HG03175 (cell line): Measurements from ENCODE around the gene DGUOK.
"Not testable (repeated sequence)": the region's sequence is repeated elsewhere in the genome, so short reads cannot be mapped to it uniquely, and the experiment has no call there.

ENCODE experiments used
- ATAC-seq: cut with Tn5 transposase; IDR thresholded peaks from one replicate; pipeline ENCODE4 v1.9.1; 2021; ENCODE audit warnings: mild to moderate bottlenecking, moderate library complexity; ENCODE audit not compliant: unreplicated experiment

Gene DGUOK

DNA sequence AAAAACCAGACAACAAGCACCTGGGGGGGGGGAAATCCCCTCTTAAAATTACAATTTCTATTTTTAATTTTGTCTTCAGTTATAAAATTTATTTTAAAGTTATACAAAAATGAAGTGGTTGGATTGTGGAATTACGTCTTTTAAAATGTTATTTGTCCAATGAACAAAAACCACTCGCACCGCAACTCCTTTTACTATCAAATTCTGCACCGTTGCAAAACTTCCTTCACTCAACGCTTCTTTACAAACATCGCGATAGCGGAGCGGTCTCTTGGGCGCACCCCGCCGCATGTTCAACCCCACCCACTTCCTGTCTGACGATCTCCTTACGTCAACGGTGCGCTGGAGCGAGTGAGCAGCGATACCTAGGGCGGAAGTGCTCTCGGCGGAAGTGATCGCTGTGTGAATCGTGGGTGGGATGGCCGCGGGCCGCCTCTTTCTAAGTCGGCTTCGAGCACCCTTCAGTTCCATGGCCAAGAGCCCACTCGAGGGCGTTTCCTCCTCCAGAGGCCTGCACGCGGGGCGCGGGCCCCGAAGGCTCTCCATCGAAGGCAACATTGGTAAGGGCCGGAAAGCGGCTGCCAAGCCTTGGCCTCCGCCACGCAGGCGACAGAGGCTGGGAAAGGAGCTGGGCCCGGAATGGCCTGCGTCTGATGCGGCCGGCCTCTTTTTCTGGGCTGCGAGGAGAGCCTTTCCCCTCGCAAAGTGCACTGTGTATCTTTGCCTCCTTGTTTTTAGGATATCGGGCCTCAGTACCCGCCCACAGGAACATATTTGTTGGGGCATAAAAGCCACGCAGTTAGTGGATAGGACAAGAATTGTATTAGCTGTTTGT lies at the start of gene DGUOK:
TSS of gene DGUOK (plus strand) at position 388 of the 835 bp plus-strand sequence. CDS start at position 419, 31 bp downstream.
- ATAC-seq, result peak; percentile 99

DNA sequence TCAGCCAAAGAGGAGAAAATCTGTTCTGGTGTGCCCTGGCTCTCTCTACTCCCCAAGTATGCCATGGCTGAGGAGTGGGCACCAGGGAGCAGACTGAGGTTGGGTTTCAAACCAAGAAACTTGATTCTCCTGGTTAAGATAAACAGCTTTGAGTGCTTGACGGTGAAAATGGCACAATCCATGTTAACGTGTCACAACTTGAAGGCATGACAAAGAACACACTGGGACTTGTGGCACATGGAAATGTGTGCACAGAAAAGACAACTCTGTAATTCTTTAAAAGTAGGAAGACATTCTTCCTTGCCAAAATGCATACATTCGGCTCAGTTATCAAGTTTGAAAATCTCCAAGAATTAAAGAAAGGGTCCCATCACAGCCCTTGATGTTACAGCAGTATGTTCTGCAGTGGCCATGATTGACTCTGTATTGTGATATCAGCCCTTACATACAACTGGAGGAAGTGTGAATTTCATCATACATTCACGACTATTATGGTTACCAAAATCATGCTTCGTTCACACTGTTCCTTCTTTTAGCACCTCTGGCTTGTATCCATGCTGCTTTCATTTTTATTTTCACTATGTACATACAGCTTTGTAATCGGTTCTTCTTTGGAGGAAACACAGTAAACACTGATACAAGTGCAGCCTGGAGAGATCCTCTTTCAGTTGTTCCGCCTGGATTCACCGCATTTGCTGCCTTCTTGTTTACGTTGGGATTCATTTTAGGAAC lies 49.4 kb upstream of the DGUOK start:
- ATAC-seq, result no peak

DNA sequence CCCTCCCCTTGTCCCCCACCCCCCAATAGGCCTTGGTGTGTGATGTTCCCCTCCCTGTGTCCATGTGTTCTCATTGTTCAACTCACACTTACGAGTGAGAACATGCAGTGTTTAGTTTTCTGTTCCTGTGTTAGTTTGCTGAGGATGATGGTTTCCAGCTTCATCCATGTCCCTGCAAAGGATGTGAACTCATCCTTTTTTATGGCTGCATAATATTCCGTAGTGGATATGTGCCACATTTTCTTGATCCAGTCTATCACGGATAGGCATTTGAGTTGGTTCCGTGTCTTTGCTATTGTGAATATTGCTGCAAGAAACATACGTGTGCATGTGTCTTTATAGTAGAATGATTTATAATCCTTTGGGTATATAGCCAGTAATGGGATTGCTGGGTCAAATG lies 48.7 kb upstream of the DGUOK start:
- not testable (repeated sequence) for ATAC-seq

DNA sequence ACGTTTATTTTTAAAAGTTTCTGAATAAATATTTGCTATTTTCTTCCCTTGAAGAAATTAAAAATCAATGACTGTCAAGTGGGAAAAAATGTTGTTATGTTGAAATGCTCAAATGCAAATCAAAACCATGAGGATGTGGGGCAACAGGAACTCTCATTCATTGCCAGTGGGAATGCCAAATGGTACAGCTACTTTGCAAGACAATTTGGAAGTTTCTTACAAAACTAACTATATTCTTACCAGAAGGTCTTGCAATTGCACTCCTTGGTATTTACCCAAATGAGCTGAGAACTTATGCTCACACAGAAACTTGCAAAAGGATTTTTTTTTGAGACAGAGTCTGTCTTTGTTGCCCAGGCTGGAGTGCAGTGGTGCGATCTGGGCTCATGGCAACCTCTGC lies 41.3 kb upstream of the DGUOK start:
- ATAC-seq, result no peak

DNA sequence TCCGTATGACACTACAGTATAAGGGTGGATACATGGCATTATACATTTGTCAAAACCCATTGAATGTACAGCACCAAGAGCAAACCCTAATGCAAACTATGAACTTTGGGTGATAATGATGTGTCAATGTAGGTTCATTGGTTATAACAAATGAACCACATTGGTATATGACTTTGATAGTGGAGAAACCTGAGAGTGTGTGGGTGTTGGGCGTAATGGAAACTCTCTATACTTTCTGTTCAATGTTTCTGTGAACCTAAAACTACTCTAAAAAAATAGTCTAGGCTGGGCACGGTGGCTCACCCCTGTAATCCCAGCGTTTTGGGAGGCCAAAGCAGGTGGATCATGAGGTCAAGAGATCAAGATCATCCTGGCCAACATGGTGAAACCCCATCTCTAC lies 40.3 kb upstream of the DGUOK start:
- no peak for ATAC-seq

DNA sequence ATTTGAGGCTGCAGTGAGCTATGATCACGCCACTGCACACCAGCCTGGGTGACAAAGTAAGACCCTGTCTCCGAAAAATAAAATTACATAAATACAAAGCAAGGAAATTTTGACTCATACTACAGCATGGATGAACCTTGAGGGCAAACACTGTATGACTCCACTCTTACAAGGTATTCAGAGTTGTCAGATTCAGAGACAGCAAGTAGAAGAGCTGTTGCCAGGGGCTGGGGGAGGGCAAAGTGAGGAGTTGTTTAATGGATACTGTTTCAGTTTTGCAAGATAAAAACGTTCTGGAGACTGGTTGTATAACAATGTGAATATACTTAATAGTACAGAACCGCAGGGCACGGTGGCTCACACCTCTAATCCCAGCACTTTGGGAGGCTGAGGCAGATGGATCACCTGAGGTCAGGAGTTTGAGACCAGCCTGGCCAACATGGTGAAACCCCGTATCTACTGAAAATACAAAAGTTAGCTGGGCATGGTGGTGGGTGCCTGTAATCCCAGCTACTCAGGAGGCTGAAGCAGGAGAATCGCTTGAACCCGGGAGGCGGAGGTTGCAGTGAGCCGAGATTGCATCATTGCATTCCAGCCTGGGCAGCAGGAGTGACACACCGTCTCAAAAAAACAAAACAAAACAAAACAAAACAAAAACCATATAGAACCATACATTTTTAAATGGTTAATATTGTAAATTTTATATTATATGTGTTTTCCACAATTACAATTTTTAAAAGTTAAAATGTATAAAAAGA lies 38.9 kb upstream of the DGUOK start:
- ATAC-seq, result not testable (repeated sequence)

DNA sequence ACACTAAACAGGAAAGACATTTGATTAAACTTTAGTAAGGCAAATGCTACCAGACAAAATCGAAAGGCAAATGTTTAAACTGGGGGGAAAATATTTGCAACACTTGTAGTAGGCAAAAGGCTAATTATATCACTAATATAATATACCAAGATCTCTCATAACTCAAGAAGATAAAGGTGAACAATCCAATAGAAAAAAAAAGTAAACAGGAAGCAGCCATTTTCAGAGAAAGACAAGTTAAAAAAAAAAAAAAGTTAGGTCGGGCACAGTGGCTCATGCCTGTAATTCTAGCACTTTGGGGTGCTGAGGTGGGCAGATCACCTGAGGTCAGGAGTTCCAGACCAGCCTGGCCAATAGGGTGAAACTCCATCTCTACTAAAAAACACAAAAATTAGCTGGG lies 38.3 kb upstream of the DGUOK start:
- ATAC-seq, result no peak

DNA sequence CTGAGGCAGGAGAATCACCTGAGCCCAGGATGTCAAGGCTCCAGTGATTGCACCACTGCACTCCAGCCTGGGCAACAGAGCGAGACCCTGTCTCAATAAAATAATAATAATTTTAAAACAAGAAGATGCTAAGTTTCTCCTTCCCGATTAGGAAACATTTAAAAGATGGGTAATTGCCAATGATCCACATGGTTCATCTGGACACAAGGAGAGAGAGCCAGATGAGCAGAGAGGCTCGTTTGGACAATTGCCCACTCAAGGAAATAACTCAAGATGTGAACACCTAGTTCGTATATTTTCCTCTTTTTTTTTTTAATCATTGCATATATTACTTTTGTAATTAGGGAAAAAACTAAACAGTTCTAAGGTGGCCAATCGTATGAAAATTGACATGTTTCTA lies 37.5 kb upstream of the DGUOK start:
- ATAC-seq, result no peak

DNA sequence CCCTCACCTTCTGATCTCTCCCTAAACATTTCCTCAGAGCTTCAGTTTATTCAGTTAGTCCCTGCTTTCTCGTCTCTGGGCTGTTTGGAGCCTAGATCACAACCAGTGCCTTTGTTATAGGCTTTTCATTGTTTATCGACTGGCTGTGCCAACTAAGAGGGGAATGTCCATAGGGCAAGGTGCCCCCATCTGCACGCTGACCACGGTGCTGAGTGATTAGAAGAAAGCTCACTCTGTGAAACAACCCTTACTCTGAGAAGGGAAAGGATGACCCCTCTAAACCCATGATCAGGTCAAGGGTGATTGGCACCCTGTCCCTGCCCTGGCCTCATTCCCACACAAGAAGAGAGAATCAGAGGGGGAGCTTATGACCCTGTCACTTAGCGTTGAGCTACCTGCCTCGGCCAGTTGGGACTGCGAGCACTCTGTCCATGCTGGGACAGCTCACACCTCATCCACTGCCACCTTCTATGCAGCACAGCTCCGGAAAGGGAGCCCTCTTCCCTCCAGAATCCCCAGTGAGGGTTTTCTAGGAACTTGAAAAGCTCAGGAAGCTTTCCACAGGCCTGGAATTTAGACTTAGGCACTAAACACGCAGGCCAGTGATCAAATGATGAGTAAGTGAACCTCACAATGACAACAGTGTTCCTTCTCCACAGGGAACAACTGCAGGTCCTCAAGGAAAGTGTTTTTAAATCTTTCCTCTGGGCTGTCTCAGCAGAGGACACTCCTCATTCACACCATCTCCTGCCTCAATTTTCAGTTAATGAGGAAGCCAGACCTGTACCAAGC lies 36.2 kb upstream of the DGUOK start:
- ATAC-seq, result no peak

DNA sequence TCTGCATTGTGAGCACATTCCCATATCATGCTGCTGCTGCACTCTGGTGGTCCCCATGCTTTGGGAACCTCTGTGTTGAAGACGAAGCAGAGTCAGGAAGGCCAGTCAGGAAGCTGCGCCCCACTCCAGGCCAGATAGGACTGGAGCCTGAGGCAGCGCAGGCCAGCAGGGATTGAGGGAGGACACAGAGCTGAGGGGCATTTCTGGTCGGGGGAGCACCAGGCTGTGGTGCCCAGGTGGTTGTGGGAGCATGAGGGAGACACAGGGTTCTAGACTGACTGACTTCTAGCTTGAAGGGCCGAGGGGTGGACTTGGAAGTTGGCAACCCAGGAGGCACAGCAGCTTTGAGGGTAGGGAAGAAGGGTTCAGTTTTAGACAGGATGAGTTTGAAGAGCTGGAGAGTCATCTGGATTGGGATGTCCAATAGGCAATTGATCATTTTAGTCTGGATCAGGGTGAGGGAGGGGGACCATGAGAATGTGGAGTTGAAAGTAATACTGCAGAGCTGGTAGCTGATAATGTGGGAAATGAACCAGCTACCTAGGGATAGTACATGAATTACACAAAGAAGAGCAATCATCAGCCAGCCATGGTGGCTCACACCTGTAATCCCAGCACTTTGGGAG lies 35.3 kb upstream of the DGUOK start:
- no peak for ATAC-seq

DNA sequence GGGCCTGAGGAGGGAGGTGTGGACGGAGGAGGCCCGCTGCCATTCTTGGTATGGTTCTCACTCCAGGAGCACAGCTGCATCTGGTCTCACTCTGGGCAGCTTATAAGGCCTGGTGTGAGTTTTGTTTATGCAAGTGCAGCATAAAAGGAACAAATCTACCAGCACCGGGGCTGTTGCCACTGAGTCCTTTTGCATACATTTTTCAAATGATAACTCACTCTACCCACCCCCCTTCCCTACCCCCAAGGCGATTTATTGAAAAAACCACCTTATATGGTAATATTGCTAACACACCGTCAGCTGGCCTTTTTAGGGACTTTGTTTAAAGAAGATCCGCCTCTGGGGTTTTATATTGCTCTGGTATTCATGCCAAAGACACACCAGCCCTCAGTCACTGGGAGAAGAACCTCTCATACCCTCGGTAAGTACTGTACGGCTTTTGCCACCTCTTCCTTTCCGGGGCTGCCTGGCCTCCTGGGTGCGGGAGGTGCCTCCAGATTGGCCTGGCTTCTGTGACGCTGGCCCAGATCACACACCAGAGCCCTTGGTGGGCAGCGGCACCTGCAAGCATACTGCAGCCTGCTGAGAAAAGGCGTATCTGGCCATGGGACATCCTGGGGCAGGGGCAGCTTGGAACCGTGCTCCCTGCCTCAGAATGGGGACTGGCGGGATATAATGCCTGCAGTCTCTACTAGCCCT lies 33.9 kb upstream of the DGUOK start, which contains the start of gene ACTG2:
TSS of gene ACTG2 (plus strand) at position 378 of the 699 bp plus-strand sequence. CDS start 8,304 bp downstream, outside the sequence.
- ATAC-seq, result no peak

DNA sequence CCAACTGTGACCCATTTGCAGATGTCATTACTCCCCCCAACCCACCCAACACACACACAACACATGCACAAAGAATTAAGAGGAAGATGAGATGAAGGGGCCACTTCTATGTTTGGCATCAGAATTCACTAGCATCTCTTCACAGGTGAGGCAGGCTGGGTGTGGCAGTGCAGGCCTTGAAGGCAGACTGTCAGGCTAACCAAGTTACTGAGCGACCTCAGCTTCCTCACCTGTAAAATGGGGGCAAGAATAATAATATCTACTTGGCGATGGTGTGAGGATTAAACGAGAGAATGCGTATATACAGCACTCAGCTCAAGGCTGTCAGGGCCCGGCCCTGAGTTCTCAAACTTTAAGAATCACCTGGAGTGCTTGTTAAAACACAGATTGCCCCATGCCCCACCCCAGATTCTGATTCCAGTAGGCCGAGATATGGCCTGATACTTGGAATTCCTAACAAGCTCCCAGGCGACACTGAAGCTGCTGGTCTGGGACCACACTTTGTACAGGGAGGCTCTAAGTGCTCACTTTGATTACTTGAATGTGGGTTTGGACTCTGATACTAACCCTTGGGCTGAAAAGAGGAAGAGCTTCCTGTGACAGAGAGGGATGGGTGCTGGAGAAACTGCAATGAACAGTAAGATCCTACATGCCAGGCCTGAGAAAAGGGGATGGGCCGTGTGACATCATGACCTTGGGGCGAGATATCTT lies 32.8 kb upstream of the DGUOK start:
- ATAC-seq, result no peak

DNA sequence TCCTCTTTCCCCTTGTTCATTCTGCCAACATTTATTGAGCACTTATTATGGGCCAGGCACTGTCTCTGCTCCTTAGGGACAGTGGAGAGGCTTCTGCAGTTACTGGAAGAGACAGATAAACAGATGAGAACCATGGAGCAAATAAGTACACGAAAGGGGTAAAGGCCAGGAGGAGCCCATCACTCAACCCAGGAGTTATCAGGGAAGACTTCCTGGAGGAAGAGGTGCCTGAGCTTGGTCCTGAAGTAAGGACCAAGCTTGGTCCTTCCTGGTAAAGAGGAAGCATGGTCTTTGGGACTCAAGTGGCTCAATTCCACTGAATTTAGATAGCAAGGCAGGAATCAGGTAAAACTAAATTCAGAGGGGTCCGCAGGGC lies 32.2 kb upstream of the DGUOK start:
- ATAC-seq, result no peak

DNA sequence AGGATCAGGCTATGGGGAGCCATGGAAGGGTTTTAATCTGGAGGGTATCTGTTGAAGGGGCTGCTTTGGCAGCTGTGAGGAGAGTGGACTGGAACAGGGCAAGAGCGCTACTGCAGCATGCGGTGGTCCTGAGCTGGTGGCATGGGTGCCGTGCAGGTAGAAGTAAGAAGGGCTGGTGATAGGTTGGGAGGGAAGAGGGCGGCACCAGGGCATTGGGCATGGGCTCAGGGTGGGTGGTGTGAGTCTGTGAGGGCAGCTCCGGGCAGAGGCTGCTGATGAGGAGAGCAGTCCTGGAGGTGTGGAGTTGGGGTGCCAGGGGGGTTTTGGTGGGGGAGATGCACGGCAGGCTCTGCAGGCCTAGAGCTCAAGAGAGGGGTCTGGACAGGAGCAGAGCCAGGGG lies 31.8 kb upstream of the DGUOK start:
- ATAC-seq, result no peak

DNA sequence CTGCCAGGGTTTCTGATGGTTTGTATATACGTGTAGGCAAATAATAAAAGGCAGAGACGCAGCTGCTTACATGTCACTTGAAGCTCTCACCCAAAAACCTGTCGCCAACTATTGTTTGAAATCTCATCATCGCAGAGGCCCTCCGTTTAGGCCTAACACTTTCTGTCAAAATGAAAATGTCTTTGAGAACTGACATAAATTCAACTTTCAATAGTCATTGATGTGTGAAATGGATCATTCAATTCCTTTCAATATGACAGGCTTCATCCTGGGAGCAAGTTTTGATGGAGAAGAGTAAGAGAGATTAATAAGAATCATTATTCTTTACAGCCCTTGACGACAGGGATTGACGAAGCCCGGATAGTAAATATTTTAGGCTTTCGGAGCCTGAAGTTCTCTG lies 31.2 kb upstream of the DGUOK start:
- no peak for ATAC-seq

DNA sequence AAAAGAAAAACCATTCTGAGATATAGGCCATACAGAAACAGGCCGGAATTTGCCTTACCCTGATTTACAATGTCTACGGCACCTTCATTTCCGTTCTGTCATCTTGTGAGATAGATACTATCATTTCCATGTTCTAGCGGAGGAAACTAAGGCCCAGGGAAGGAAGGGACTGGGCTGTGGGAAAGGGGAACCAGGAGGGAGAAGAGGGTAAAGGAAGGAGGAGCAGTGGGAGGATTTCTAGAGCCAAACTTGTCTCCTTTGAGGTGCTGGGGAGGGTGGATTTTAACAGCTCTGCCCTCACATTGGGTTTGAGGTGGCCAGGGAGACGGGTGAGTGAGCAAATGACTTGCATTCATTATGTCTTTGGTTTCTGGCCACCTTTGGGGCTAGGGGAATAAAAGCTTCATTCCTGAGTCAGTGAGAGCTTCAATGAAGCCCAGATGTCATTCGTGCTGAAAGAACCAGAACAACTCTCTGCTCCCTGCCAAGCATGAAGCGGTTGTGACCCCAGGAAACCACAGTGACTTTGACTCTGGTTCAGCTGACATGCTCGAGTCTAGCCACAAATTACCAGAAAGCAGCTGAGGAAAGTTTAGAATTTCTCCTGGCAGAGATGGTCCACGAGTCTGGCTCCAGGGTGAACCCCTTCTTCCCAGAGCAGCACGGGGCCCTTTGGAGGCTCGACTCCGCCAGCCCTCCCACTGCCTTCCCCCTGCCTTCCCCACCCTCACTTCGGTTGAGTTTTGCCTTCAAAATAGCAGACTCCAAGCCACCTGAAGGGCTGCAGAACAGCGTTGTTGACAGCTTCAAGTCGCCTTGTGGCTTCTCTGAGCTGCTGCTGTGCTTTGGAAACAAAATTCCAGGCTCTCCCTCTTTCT lies 30.1 kb upstream of the DGUOK start:
- no peak for ATAC-seq

DNA sequence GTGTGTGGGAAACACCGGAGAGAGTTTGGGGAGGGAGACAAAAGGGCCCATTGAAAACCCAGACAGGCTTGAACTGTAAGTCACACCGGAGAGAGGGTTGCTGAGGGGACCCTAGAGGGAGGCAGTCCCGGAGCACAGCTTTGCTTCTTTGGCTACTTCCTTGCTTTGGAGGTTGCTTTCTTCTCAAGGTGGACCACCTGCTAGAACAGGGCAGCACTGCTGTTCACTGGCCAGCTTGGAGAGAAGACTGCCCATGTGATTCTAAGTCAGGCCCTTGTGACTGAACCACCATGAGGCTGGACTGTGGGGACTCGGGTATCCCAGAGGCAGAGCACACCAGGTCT lies 29.5 kb upstream of the DGUOK start:
- ATAC-seq, result no peak

DNA sequence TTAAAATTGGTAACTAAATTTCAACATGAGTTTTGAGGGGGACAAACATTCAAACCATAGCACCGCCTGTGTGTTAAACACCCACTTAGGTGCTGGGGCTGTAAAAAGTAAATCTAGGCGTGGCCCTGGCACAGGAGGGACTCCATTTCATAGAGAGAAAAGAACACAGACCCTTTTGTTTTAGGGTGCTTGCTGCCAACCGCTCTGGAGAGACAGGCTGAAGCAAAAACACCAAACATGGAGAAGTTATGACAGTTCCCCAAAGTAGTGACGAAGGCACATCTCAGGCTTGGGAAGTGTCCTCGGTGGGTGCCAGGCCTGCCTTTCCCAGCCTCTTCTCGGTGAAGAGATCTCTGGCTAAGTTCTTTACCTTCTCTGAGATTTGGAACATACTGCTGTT lies 28.7 kb upstream of the DGUOK start:
- ATAC-seq, result no peak
